ENCODE measurements around the gene AFF3. TPM values are rescaled to one million over a fixed set of nuclear protein-coding genes. Genes with fewer than 3 reads are reported as not detected.
"Not testable (repeated sequence)": the region's sequence is repeated elsewhere in the genome, so short reads cannot be mapped to it uniquely, and the experiment has no call there.

AFF3 gene
- total and polyA plus RNA-seq, 4 donors = 4.2 to 90.9 (median 14.6) TPM

GRCh38 chr2:99737537-99737936, 404.9 kb downstream of the AFF3 start:
- H3K9me3 ChIP-seq (ENCODE audit: control insufficient read depth in 4 of 4, insufficient read depth in 3 of 4, low read length in 3 of 4) = no peaks in the 10 kb centered on the region
- no peaks in the 10 kb centered on the region for H3K4me1 ChIP-seq (ENCODE audit: control insufficient read depth in 5 of 5, insufficient read depth in 5 of 5, low read length in 5 of 5)
- H3K36me3 ChIP-seq (ENCODE audit: control insufficient read depth in 4 of 4, insufficient read depth in 4 of 4, low read length in 4 of 4) = peaks cover 0 to 3% (median 0%) of the 10 kb centered on the region in 4 donors
- no peak overlapping the region for H3K4me3 ChIP-seq
- 60 to 80% methylated on average over 1 of the region's 1 CpG for WGBS, 2 donors
- DNase-seq (no peak), ATAC-seq (ENCODE audit: insufficient read depth, low FRiP score) (no peak)
- no peaks in the 10 kb centered on the region for H3K27me3 ChIP-seq (ENCODE audit: control insufficient read depth in 3 of 3, insufficient read depth in 3 of 3, low read length in 2 of 3)
- no peak overlapping the region for H3K9ac ChIP-seq (ENCODE audit: insufficient read depth in 1 of 2, low read length in 2 of 2)
- TF ChIP-seq, protein P1, sequence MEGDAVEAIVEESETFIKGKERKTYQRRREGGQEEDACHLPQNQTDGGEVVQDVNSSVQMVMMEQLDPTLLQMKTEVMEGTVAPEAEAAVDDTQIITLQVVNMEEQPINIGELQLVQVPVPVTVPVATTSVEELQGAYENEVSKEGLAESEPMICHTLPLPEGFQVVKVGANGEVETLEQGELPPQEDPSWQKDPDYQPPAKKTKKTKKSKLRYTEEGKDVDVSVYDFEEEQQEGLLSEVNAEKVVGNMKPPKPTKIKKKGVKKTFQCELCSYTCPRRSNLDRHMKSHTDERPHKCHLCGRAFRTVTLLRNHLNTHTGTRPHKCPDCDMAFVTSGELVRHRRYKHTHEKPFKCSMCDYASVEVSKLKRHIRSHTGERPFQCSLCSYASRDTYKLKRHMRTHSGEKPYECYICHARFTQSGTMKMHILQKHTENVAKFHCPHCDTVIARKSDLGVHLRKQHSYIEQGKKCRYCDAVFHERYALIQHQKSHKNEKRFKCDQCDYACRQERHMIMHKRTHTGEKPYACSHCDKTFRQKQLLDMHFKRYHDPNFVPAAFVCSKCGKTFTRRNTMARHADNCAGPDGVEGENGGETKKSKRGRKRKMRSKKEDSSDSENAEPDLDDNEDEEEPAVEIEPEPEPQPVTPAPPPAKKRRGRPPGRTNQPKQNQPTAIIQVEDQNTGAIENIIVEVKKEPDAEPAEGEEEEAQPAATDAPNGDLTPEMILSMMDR (IDR thresholded peaks at IDR 0.05; ENCODE audit: control extremely low read depth, extremely low read depth) = no peak
- H3K27ac ChIP-seq (ENCODE audit: low read depth in 1 of 2, low read length in 1 of 2) = no peak overlapping the region

DNA sequence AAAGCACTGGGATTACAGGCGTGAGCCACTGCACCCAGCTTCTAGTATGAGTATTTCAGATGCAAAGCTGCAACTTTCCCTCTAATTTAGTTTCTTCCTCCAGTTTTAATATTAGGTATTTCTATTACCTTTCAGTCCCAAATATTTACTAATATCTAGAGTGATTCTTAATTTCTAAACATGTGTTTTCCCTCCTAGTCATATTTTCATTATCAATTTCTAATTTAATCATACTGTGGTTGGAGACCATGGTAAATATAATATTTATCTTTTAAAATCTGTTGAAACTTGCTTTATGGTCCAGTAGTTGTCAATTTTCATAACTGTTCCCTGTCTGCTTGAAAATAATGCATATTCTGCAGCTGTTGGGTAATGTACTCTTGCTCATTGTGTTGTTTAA, 406.6 kb downstream of the AFF3 start:
- no peak overlapping the region for H3K27ac ChIP-seq (ENCODE audit: low read depth in 1 of 2, low read length in 1 of 2)
- no peak overlapping the region for H3K4me3 ChIP-seq
- H3K9ac ChIP-seq (ENCODE audit: insufficient read depth in 1 of 2, low read length in 2 of 2) = no peak overlapping the region
- 78 to 79% methylated on average over 1 of the region's 1 CpG for WGBS, 2 donors
- no peaks in the 10 kb centered on the region for H3K27me3 ChIP-seq (ENCODE audit: control insufficient read depth in 3 of 3, insufficient read depth in 3 of 3, low read length in 2 of 3)
- H3K36me3 ChIP-seq (ENCODE audit: control insufficient read depth in 4 of 4, insufficient read depth in 4 of 4, low read length in 4 of 4) = no peaks in the 10 kb centered on the region
- no peaks in the 10 kb centered on the region for H3K9me3 ChIP-seq (ENCODE audit: control insufficient read depth in 4 of 4, insufficient read depth in 3 of 4, low read length in 3 of 4)
- ATAC-seq (ENCODE audit: insufficient read depth, low FRiP score) = no peak
- no peaks in the 10 kb centered on the region for H3K4me1 ChIP-seq (ENCODE audit: control insufficient read depth in 5 of 5, insufficient read depth in 5 of 5, low read length in 5 of 5)
- TF ChIP-seq, protein P1 (IDR thresholded peaks at IDR 0.05; ENCODE audit: control extremely low read depth, extremely low read depth) = no peak
- no peak for DNase-seq

- ATAC-seq (ENCODE audit: insufficient read depth, low FRiP score); DNase-seq; H3K36me3 ChIP-seq (ENCODE audit: control insufficient read depth in 4 of 4, insufficient read depth in 4 of 4, low read length in 4 of 4); H3K27me3 ChIP-seq (ENCODE audit: control insufficient read depth in 3 of 3, insufficient read depth in 3 of 3, low read length in 2 of 3); H3K4me1 ChIP-seq (ENCODE audit: control insufficient read depth in 5 of 5, insufficient read depth in 5 of 5, low read length in 5 of 5); H3K9me3 ChIP-seq (ENCODE audit: control insufficient read depth in 4 of 4, insufficient read depth in 3 of 4, low read length in 3 of 4); H3K4me3 ChIP-seq; H3K27ac ChIP-seq (ENCODE audit: low read depth in 1 of 2, low read length in 1 of 2); H3K9ac ChIP-seq (ENCODE audit: insufficient read depth in 1 of 2, low read length in 2 of 2): not testable (repeated sequence)
- WGBS, 2 donors = 67 to 77% methylated on average over 8 of the region's 8 CpGs
Measured at GRCh38 chr2:99735314-99735713, 407.1 kb downstream of the AFF3 start.

DNA sequence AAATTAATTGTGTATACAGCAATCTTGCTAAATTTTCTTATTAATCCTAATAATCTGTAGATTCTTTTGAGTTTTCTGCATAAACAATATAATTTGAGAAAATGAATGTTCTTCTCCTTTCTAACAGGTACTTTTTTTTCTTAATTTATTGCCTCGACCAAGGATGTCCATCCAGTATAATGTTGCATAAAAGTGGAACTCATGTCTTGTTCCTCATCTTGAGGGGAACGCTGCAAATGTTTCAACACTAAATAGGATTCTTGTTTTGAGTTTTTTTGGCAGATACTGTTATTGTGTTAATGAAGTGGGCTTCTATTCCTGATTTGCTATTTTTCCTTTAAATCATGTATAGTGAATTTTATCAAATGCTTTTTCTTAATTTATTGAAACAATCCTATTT, 408.2 kb downstream of the AFF3 start:
- WGBS, 2 donors = 34 to 65% methylated on average over 2 of the region's 2 CpGs
- Histone ChIP-seq H3K9ac (ENCODE audit: insufficient read depth in 1 of 2, low read length in 2 of 2) (no peak overlapping the region), H3K27me3 (ENCODE audit: control insufficient read depth in 3 of 3, insufficient read depth in 3 of 3, low read length in 2 of 3) (no peaks in the 10 kb centered on the region), H3K27ac (ENCODE audit: low read depth in 1 of 2, low read length in 1 of 2) (no peak overlapping the region), H3K4me3 (no peak overlapping the region), H3K9me3 (ENCODE audit: control insufficient read depth in 4 of 4, insufficient read depth in 3 of 4, low read length in 3 of 4) (no peaks in the 10 kb centered on the region), H3K4me1 (ENCODE audit: control insufficient read depth in 5 of 5, insufficient read depth in 5 of 5, low read length in 5 of 5) (peaks cover 0 to 8% (median 5%) of the 10 kb centered on the region in 5 donors), H3K36me3 (ENCODE audit: control insufficient read depth in 4 of 4, insufficient read depth in 4 of 4, low read length in 4 of 4) (no peaks in the 10 kb centered on the region)
- ATAC-seq (ENCODE audit: insufficient read depth, low FRiP score) (no peak), DNase-seq (no peak)
- TF ChIP-seq, protein P1 (IDR thresholded peaks at IDR 0.05; ENCODE audit: control extremely low read depth, extremely low read depth) = no peak

Measured in lung (tissue), 12 donors.